Smooth muscle cell (in vitro differentiated cells): ENCODE data around the gene THEMIS. TPM values are rescaled to one million over a fixed set of nuclear protein-coding genes. Genes with fewer than 3 reads are reported as not detected.

Experiments
- DNase-seq: peaks from one replicate; lab custom pipeline; 2025; ENCODE audit not compliant: unreplicated experiment; lab: John Stamatoyannopoulos, UW
- H2AFZ ChIP-seq: fragments of 200-600 bp; sonication (generic); 2 replicates; pipeline ENCODE4 v1.6.0; 2016; ENCODE audit warnings: antibody characterized with exemption, low read depth, mild to moderate bottlenecking
- H3F3A ChIP-seq: fragments of 200-600 bp; sonication (generic); 2 replicates; pipeline ENCODE4 v1.6.0; 2017; ENCODE audit warnings: antibody characterized with exemption, low read depth
- H3K27ac ChIP-seq: fragments of 200-600 bp; sonication (generic); 2 replicates; pipeline ENCODE4 v1.5.1; 2016; ENCODE audit warnings: low read depth, mild to moderate bottlenecking
- H3K27me3 ChIP-seq: fragments of 200-600 bp; sonication (generic); 2 replicates; pipeline ENCODE4 v1.6.1; 2016; ENCODE audit warnings: low read depth, mild to moderate bottlenecking
- H3K36me3 ChIP-seq: fragments of 200-600 bp; sonication (generic); 2 replicates; pipeline ENCODE4 v1.5.1; 2016; ENCODE audit warnings: low read depth
- H3K4me1 ChIP-seq: fragments of 200-600 bp; sonication (generic); 2 replicates; pipeline ENCODE4 v1.5.1; 2016; ENCODE audit warnings: low read depth
- H3K4me2 ChIP-seq: fragments of 200-600 bp; sonication (generic); 2 replicates; pipeline ENCODE4 v1.6.0; 2016; ENCODE audit warnings: mild to moderate bottlenecking
- H3K4me3 ChIP-seq: fragments of 200-600 bp; sonication (generic); 2 replicates; pipeline ENCODE4 v1.5.1; 2016; ENCODE audit warnings: mild to moderate bottlenecking
- H3K79me2 ChIP-seq: fragments of 200-600 bp; sonication (generic); 2 replicates; pipeline ENCODE4 v1.6.0; 2016; ENCODE audit warnings: low read depth, mild to moderate bottlenecking
- H3K9ac ChIP-seq: fragments of 200-600 bp; sonication (generic); 2 replicates; pipeline ENCODE4 v1.6.0; 2016; ENCODE audit warnings: low read depth
- H3K9me3 ChIP-seq: fragments of 200-600 bp; sonication (generic); replicated peaks from 2 replicates; pipeline ENCODE4 v1.5.1; 2016; ENCODE audit warnings: low read depth
- H4K20me1 ChIP-seq: fragments of 200-600 bp; sonication (generic); 2 replicates; pipeline ENCODE4 v1.6.0; 2016; ENCODE audit warnings: low read depth
- CTCF ChIP-seq: fragments of 200-600 bp; sonication (generic); IDR thresholded peaks from 2 replicates; pipeline ENCODE4 v1.5.1; 2017; ENCODE audit warnings: borderline replicate concordance, mild to moderate bottlenecking, antibody characterized with exemption; ENCODE audit not compliant: insufficient read depth, poor library complexity, severe bottlenecking
- WGBS: methylation state at CpG from one replicate; pipeline ENCODE4 v1.1.7; 2016; ENCODE audit warnings: low lambda C conversion rate; 5-methylcytosine and 5-hydroxymethylcytosine counted together
- polyA plus RNA-seq: library from polyadenylated mRNA; unstranded; fragments of >200 nt; fragmentation: Nextera tagmentation; extraction: Ambion mirVana; gene quantifications from 2 replicates; pipeline ENCODE4 v1.2.1, GENCODE V29; 2016
- total RNA-seq: library from RNA; depleted of rRNA; stranded (reverse); fragments of >200 nt; gene quantifications from 2 replicates; pipeline ENCODE4 v1.2.3, GENCODE V29; 2014

The THEMIS gene
- total and polyA plus RNA-seq, 2 experiments from 2014 or later: not detected

GRCh38 chr6:127897484-127897883 lies 3.4 kb downstream of the THEMIS start:
- Histone ChIP-seq H3K9me3 (no peaks in the 10 kb centered on the region), H3K36me3 (no peaks in the 10 kb centered on the region), H3K9ac (no peak overlapping the region), H2AFZ (no peak overlapping the region), H3K4me2 (no peak overlapping the region), H3K4me3 (no peak overlapping the region), H4K20me1 (no peaks in the 10 kb centered on the region), H3K27ac (no peak overlapping the region), H3K79me2 (no peaks in the 10 kb centered on the region), H3K4me1 (no peaks in the 10 kb centered on the region), H3K27me3 (no peaks in the 10 kb centered on the region), H3F3A (no peaks in the 10 kb centered on the region)
- DNase-seq: no peak
- no peak for TF ChIP-seq CTCF
- 87% methylated on average over 2 of the region's 2 CpGs for WGBS

GRCh38 chr6:127894051-127894450 lies 6.8 kb downstream of the THEMIS start:
- no peaks in the 10 kb centered on the region for H3K36me3 ChIP-seq
- H3K9ac ChIP-seq: no peak overlapping the region
- no peak overlapping the region for H3K27ac ChIP-seq
- no peaks in the 10 kb centered on the region for H3K79me2 ChIP-seq
- no peaks in the 10 kb centered on the region for H4K20me1 ChIP-seq
- no peaks in the 10 kb centered on the region for H3F3A ChIP-seq
- no peak overlapping the region for H3K4me3 ChIP-seq
- WGBS: 80% methylated on average over 1 of the region's 1 CpG
- no peaks in the 10 kb centered on the region for H3K27me3 ChIP-seq
- no peak for TF ChIP-seq CTCF
- no peak overlapping the region for H3K4me2 ChIP-seq
- DNase-seq: no peak
- no peak overlapping the region for H2AFZ ChIP-seq
- H3K9me3 ChIP-seq: no peaks in the 10 kb centered on the region
- H3K4me1 ChIP-seq: no peaks in the 10 kb centered on the region

GRCh38 chr6:127893541-127893940 lies 7.3 kb downstream of the THEMIS start:
- Histone ChIP-seq H3K9me3 (no peaks in the 10 kb centered on the region), H3K9ac (no peak overlapping the region), H3K4me2 (no peak overlapping the region), H3K79me2 (no peaks in the 10 kb centered on the region), H3K27ac (no peak overlapping the region), H4K20me1 (no peaks in the 10 kb centered on the region), H3F3A (no peaks in the 10 kb centered on the region), H3K27me3 (no peaks in the 10 kb centered on the region), H3K36me3 (no peaks in the 10 kb centered on the region), H3K4me3 (no peak overlapping the region), H3K4me1 (no peaks in the 10 kb centered on the region), H2AFZ (no peak overlapping the region)
- DNase-seq: no peak
- TF ChIP-seq CTCF: no peak
- WGBS: 90% methylated on average over 6 of the region's 6 CpGs

- no peak overlapping the region for H3K4me2 ChIP-seq
These were observed 9.0 kb downstream of the THEMIS start for GRCh38 chr6:127891731-127892326.

More at GRCh38 chr6:127891731-127892326, 9.0 kb downstream of the THEMIS start:
- Histone ChIP-seq H2AFZ (no peak overlapping the region), H3K9me3 (no peaks in the 10 kb centered on the region), H3F3A (no peaks in the 10 kb centered on the region), H3K27ac (no peak overlapping the region), H3K79me2 (no peaks in the 10 kb centered on the region), H4K20me1 (no peaks in the 10 kb centered on the region), H3K4me3 (no peak overlapping the region), H3K27me3 (no peaks in the 10 kb centered on the region), H3K36me3 (no peaks in the 10 kb centered on the region), H3K9ac (no peak overlapping the region), H3K4me1 (no peaks in the 10 kb centered on the region)
- 91% methylated on average over 3 of the region's 3 CpGs for WGBS
- TF ChIP-seq CTCF: no peak
- no peak for DNase-seq
